HG03457 (cell line): ENCODE results near the gene UNCX.

ENCODE experiments used
- ATAC-seq: cut with Tn5 transposase; IDR thresholded peaks from one replicate; pipeline ENCODE4 v1.9.1; 2021; ENCODE audit warnings: moderate number of reproducible peaks; ENCODE audit not compliant: unreplicated experiment

The UNCX gene

DNA sequence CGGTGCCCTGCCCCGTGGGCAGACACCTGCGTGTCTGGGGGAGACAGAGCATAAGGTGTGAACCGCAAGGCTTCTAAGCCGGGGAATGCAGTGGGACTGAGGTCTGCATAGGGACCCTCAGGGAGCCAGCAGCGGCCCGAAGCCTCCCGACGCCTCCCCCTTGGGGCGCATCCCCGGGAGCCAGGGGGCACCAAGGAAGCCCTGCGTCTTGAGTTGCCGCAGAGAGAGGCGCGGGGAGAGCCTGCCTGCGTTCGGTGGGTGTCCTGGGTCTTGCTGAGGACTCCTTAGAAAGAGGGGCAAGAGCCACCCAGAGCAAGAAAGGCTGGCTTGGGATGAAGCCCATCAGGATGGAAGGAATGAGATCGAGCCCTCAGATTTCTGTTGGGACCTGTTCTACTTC, 18.2 kb upstream of the UNCX start:
- ATAC-seq: no peak

DNA sequence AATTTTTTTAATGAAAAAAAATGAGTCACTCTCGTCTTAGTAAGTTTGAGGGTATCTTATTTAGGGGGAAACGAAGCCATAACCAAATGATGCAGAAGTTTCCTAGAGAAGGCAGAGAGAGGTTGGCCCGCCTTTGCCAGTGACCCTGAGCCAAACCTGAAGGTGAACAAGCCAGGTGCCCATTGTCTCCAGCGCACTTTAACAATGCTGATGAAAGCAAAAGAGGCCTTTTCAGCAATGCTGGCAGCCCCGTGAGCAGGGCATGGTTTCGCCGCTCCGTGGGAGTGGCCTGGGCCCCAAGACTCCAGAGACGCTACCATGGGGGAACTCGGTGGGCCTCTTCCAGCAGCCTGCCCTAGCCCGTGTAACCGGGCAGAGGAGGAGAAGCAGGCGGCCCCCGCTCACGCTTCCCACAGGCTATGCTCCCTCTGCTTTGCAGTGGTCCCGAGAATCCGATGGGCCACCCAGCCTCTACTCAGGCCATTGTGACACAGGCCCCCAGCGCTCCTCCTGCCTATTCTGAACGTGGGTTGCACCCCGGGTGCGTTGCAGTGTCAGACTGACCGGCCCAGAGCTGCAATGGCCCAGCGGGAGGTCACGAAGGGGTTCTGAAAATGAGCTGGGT, 14.0 kb upstream of the UNCX start:
- ATAC-seq: no peak

DNA sequence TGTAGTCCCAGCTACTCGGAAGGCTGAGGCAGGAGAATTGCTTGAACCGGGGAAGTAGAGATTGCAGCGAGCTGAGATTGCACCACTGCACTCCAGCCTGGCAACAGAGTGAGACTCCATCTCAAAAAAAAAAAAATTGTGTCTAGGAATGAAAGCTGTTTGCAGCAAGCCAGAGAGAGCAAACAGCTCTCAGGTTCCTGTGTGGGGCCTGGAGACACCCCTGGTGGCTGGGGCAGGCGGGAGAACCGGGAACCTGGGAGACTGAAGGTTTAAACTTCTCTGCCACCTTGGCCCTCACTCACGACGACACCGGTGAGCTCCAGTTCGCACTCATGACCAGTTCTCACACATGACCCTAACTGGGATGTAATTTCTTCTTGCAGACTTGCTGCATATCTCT, 13.2 kb upstream of the UNCX start:
- no peak for ATAC-seq

DNA sequence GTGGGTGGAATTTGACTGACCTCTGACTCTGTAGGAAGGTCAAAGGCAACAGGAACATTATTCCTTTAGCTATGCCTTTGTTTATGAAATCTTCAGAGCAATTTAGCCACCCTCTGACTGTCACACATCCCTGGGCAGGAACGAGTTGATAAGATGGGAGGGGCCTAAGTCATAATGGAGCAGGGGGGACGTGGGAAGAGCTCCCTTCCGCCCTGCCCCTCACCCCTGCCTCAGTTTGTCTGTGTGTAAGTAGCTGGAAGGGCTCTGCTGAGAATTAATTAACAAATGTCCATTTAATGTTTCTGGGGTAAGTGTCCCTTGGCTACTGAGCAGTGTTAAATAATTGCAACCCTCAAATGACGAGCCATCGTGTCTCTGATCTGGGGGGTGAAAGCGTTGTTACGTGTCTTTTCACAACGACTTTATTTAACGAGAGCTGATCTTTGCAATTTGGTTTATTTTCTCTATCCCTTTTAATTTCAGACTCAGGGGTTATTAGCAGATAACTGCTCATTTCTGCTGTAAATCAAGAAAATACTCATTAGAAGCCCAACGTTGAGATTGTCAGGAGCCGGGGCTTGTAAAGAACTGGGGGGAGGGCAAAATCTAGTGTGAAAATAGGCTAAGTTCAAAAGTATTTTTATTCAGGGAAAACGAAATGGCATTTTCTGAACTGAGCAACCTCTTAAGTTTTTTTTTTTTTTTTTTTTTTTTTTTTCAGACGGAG, 12.5 kb upstream of the UNCX start:
- ATAC-seq: no peak

DNA sequence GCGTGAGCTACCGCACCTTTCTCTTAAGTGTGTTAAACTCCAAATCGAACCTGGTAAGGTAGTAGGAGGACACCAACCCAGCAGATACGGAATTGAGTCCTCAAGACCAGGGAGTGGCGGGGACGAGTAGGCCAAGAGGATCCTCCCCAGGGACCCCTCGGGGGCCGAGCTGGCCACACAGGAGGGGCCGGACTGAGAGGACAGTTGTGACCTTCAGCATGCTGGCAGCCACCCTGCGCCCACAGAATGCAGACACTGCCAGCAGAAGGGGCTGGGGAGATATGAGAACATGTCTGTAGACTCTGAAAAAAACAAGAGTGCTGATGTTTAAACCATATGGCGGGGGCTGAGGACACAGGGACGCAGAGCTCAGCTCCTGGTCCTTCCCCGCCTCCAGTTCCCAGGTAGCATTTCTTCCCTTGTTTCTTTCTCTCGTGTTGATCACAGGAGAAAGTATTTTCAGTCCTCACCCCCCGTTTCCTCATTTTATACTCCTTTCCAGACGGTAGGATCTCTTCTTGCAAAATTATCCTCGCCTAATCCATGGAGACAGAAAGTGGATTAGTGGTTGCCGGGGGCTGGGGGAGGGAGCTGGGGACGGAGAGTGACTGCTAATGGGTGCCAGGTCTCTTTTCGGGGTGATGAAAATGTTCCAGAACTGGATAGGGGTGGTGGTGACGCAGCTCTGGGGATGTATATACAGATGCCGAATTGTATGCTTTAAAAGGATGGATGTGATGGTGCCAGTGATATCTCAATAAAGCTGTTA, 11.5 kb upstream of the UNCX start:
- no peak for ATAC-seq

DNA sequence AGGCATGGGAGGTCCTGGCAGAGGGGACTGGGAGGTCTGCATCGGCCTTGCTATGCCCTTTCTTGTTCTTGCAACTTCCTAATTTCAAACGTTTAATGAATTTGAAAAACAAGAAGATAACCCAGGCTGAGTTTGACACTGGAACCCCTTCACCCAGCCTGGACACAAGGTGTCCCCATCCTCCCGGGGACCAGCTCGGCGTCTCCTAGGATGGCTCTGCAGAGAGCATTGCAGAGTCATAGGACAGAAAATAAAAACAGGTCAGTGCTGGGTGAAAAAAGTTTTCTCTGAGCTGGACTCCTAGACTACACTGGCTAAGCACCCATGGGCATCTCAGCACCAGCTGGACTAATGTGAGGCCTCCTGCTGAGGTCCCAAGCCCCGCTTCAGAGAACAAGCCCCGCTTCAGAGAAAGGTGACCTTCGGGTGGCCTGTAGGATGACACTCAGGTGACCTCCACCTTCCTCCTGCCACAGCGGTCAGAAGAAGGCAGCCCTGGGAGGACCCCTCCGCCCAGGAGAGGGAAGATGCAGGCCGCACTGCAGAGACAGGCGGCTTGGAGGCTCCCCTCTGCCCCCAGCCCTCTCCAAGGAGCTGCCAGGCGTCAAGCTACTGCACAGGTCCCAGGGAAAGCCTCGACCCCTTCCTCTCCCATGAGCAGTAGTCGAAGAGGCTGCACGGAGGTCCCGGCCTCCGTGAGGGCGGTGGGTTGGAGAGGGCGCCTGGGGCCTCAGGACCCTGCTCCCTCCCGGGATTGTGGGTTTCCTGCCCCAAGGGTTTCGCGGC, 9.3 kb upstream of the UNCX start:
- no peak for ATAC-seq

DNA sequence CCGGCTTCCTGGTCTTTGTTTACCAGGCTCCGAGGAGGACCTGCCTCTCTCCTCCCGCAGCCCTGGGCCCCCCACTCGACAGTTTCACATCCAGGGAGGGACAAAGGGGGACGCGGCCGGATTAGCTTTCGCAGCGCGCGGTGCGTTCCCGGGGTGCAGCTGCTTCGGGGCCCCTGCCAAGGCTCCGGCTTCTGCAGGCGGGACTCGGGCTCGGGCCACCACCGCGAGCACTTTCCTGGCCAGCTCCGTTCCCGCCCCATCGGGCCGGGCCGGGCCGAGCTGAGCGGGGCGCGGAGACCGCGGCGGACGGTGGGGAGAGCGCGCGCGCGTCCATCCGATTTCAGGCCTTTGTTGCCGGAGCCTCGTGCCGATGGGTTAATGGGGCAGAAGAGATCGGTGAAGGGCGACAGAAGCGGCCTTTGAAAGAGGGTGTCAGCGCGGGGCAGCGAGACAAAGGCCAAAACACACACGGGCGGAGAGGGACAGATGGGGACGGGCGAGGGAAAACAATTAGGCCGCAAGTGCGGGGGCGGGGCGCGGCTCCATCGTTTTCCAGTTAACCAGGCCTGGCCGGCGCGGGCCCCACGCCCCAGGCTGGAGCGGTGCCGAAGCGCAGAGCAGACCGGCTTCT, 8.5 kb upstream of the UNCX start:
- ATAC-seq: no peak

DNA sequence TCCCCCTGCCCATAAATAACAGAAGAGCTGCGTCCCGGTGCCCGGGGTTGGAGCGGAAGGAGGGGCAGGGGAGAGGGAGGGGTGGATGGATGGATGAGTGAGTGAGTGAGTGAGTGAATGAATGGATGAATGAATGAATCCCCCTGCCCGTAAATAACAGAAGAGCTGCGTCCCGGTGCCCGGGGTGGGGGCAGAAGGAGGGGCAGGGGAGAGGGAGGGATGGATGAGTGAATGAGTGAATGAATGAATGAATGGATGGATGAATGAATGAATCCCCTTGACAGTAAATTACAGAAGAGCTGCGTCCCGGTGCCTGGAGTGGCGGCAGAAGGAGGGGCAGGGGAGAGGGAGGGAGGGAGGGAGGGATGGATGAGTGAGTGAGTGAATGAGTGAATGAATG, 7.6 kb upstream of the UNCX start:
- ATAC-seq: no peak

DNA sequence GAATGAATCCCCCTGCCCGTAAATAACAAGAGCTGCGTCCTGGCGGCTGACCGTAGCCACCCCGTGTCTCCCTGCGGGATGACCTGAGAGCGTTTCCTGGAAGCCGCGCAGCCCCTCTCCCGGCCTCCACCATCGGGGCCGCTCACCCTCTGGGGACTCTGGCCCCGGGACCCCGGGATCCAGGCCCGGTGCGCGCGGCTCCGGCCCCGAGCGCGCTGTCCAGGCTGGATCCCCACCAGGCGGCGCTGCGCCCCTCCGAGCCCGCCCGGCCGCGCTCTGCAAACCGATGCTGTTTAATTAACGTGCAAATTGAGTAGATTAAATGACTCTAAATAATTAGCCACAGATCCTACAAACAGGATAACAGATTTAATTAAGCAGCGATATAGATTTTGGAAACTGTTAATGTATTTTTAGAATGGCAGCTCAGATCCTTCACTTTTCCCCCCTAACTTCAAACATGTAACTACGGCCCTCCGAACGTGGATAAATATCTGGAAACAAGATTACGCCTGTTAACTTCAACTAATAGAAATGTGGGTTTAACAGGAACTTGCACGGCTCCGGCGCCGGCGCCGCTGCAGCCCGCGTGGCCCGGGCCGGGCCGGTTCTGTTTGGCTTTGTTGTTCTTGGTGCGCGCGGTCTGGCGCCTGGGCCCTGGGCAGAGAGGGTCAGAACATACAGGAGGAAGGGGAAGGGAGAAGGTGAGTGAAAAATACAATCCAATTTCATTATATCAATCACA, 7.1 kb upstream of the UNCX start:
- no peak for ATAC-seq

DNA sequence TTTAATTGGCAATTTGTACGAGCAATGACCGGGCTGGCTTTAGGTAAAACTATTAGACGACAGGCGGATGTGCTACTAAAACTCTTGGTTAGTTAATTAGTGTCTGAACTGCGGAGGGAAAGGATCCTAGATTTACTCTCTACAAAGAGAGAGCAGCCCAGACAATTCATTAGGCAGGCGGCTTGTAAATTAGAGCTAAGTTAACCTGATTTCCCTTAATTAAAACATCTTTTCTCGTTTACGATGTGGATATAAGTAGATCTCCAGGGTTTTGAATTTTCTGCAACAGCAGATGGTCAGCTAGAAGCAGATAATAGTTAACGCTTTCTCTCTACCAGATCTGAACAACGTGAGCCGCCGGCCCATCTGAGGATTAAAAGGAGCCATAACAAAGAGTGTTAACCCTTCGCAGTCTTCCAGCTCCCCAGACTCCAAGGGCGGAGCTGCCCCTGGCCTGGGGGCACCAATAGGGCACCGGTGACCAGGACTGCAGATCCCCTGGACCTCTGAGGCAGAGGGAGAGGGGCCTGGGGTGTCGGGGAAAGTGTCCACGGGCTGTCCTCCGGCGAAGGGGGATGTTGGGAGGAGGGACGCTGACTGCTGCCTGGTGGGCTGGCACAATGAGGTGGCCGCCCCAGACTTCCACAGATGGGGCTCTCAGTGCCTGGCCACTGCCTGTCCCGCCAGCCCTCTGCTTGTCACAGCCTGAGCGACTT, 6.3 kb upstream of the UNCX start:
- ATAC-seq: no peak

DNA sequence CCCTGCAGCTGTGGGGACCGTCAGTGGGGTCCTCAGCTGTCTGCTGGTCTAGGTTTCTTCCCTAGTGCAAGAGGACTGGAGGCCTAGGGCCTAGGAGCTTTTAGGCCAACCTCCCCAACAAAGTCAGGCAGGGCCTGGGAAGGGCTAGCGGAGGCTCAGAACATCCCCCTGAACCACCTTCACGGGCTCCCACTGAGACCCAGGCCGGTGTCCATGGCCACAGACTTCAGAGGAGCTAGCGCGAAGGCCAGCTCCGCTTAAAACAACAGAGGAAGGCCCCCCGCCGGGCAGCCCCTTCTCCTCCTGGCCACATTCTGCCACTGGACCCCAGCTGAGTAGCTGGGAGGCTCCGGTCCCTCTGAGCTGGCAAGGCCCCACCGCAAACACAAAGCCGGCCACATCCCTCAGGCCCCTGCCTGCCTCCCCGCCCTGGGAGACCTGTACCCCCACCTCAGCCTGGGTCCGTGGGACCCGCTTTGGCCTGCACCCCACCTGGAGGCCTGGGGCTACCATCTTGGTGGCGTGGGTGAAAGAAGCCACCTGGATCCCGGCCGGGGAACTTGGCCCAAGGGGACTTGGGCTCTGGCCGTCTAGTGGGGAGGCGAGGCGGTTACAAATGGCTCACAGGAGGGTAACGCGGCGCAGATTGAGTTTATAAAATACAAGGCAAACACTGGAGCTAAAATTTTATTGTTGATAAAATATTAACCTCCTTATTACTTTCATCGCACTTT, 5.4 kb upstream of the UNCX start:
- ATAC-seq: no peak

DNA sequence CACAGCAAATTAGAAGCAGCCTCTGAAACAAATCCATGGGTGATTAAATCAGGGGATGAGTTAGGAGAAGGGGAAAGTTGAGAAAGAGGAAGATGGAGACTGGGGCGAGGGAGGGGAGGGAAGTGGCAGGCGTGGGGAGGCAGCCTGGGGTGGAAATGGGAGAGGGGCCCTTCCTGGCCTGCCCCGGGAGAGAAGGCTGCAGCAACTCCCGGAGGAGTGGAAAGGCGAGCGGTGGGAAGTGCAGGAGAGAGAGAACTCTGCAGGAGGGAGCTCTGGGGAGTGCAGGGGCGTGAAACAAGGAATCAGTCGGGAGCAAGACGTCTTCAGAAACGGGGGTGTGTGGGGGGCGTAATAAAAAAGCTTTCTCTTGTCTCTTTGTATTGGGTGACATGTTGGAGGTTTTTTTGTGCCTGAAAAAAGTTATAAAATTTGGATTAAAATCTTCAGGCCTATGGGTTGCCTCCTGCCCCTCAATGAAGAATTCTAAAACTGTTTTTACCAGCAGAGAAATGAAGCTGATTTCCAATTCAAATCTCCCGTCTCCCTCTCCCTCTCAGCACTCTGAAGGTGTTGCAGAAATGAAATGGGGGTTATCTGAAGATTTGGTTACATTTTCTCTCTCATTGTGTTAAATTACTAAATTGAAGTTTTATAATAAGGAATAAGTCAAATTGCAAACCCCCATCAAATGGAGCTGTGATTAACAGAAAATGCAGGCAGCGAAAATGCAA, 4.7 kb upstream of the UNCX start:
- no peak for ATAC-seq

DNA sequence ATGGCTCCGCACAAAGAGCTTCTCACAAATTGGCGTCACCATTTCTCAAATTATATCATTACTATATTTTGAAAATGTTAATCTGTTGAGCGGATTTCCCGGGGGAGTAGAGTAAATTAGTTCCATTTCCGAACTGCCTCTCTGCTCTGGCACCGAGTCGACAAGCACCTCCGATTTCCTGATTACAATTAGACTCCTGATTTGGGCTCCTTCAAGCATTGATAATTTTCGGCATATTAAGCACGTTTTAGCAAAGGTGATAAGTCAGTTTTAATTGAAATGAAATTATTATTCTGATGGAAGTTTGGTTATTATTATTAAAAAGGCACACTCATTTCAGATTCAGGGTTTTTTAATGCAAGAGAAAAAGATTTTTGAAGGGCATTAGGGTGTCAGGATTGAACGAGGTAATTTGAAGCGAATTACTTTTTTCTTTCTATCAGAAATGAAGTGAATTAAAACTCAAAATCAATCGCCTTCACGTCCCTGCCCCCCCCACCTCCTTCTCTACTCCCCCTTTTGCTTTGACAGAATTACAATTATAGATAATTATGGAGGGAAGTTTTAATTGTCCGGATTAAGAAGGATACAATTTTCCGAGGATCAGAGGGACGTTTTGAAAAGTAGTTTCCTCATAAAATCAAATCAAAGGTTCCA, 4.0 kb upstream of the UNCX start:
- ATAC-seq: no peak

DNA sequence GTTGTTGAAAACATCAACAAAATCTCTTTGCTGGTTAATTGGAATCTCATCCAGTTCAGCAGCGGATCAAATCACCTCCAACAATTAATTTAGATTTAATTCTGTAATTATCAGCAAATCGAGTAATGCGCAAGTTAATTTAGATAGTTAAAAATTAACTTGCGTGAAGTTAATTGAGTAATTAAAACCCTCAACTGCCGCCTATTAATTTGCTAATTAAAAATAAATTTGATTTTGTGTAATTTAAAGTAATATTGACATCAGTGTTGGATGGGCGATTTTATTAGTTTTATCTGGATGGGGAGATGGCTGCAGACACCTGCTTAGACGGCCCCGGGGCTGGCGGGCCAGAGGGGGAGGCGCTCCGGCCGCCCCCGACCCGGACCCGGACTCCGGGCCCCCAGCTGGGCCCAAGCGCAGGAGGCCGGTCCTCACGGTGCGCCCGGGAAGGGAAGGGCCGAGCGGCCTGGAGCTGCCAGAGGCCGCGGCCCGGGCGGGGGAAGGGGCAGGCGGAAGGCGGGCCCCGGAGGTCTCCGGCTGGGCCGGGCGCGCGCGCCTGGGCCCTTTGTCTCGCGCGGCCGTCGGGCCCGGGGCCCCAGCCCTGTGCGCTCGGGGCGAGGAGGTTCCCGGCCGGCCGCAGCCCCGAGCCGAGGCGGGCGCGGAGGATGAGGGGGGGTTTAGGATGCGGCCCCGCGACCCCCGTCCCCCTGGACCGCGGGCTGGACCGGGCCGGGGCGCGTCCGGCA, 3.3 kb upstream of the UNCX start:
- no peak for ATAC-seq

DNA sequence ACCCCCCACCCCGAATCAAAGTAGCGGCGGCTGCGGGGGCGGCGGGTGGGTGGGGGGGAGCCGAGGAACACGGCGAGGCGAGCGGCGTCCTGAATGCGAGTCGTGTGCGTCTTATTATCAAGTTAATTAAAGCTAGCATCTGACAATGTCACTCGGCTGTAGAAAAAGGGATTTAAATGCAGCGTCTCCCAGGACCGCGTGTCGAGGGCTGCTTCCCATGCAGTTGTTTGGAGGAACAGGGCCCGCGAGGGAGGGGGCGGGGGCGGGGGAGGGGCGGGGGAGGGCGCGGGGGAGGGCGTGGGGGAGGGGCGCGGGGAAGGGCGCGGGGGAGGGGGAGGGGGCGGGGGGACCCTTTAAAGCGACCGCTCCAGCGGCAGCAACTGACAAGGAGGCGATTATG, 2.7 kb upstream of the UNCX start:
- no peak for ATAC-seq

DNA sequence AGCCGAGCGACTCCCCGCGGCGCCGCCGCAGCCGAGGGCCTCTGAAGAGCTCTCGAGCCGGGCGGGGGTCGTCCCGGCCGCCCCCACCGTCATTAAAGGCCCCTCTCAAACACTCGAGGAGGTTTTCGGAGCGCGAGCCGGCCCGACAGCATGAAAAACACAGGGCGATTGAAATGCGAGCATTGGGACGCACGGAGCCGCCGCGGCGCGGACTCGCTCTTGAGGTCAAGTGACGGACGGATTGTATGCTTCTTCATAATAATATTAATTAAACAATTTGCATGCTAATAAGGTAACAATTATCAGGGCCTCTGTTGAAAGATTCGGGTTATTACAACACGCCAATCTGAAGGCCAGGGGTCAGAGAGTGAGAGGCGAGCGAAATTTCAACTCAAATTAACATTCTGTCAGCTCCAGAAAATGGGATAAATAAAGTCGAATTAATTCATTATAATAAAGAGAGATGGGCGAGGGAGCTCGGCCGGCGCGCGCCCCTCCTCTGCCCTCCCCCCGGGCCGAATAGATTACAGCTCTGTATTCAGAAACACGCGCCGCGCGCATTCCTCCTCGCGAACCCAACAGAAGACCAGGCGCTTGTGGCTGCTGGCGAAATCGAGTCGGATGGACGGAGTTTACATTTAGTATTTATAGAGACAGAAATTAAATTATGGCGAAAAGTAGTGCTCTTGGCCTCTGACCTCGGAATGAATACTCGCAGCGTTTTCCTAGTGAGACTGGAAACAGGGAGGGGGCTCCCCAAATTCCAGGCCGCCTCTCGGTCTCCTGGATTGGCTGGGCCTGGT, 2.1 kb upstream of the UNCX start:
- ATAC-seq: no peak
